ENCODE measurements around the gene RHBDD1.

Gene RHBDD1

GRCh38 chr2:226847090-226847489 lies 11.2 kb downstream of the RHBDD1 start:
- DNase-seq (ENCODE audit: low read depth, low spot score): no peak
- CTCF ChIA-PET: no interaction called here
- TF ChIP-seq, protein P1, sequence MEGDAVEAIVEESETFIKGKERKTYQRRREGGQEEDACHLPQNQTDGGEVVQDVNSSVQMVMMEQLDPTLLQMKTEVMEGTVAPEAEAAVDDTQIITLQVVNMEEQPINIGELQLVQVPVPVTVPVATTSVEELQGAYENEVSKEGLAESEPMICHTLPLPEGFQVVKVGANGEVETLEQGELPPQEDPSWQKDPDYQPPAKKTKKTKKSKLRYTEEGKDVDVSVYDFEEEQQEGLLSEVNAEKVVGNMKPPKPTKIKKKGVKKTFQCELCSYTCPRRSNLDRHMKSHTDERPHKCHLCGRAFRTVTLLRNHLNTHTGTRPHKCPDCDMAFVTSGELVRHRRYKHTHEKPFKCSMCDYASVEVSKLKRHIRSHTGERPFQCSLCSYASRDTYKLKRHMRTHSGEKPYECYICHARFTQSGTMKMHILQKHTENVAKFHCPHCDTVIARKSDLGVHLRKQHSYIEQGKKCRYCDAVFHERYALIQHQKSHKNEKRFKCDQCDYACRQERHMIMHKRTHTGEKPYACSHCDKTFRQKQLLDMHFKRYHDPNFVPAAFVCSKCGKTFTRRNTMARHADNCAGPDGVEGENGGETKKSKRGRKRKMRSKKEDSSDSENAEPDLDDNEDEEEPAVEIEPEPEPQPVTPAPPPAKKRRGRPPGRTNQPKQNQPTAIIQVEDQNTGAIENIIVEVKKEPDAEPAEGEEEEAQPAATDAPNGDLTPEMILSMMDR (IDR thresholded peaks at IDR 0.05; ENCODE audit: insufficient read depth, low read length, missing control alignments): no peak
- H3K4me3 ChIP-seq (ENCODE audit: low read depth, low read length): no peak overlapping the region
- POLR2A ChIA-PET: no interaction called here

DNA sequence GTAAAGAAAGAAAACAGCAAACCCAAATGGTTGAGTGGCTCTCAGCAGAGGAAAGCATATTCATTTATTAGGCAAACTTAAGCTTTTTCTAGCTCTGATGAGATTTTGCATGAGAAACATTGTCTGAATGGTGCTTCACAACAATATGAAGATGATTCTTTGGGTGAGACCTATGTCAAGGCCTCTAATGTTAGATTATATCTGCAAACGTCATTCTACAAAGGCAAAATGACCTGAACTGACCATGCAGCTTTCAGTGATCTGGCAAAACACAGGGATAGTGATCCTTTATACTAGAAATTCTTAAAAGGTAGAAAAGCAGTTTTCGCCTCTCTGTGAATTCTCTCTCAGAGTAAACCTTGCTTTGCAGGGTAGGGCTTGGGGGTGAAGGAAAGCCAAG lies 11.7 kb downstream of the RHBDD1 start:
- ChIA-PET CTCF (interaction anchor here (1.1 kb wide), 1 partner anchor 138 kb away, joined by 3 read pairs; no protein-coding TSS in a partner anchor), POLR2A (no interaction called here)
- TF ChIP-seq, protein P1 (IDR thresholded peaks at IDR 0.05; ENCODE audit: insufficient read depth, low read length, missing control alignments): no peak
- no peak for DNase-seq (ENCODE audit: low read depth, low spot score)
- no peak overlapping the region for H3K4me3 ChIP-seq (ENCODE audit: low read depth, low read length)

- ChIA-PET POLR2A (no interaction called here), CTCF (no interaction called here)
- TF ChIP-seq, protein P1 (IDR thresholded peaks at IDR 0.05; ENCODE audit: insufficient read depth, low read length, missing control alignments): no peak
- no peak overlapping the region for H3K4me3 ChIP-seq (ENCODE audit: low read depth, low read length)
- no peak for DNase-seq (ENCODE audit: low read depth, low spot score)
Observed at GRCh38 chr2:226849349-226849748, 13.5 kb downstream of the RHBDD1 start.

DNA sequence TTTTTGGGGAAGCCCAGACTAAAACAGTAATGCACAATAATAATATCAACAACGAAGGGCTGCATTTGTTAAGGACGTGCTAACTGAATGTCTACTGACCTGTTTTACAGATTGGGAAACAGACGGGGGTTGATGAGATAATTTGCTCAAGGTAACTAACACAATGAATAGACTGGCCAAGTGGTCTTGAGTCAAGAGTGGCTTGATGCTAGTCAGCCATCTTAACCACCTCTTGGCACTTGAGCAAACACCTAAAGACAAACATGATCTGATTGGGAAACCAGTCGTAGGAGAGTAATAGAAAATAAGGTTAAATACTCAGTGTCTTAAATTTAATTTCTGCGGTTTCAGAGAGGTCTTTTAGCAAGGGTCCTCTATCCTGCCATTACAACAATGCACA lies 14.2 kb downstream of the RHBDD1 start:
- TF ChIP-seq, protein P1 (IDR thresholded peaks at IDR 0.05; ENCODE audit: insufficient read depth, low read length, missing control alignments): no peak
- ChIA-PET POLR2A (no interaction called here), CTCF (no interaction called here)
- no peak for DNase-seq (ENCODE audit: low read depth, low spot score)
- no peak overlapping the region for H3K4me3 ChIP-seq (ENCODE audit: low read depth, low read length)

GRCh38 chr2:226855787-226856186 lies 19.9 kb downstream of the RHBDD1 start:
- H3K4me3 ChIP-seq (ENCODE audit: low read depth, low read length): no peak overlapping the region
- TF ChIP-seq, protein P1 (IDR thresholded peaks at IDR 0.05; ENCODE audit: insufficient read depth, low read length, missing control alignments): no peak
- CTCF ChIA-PET: no interaction called here
- POLR2A ChIA-PET: no interaction called here
- no peak for DNase-seq (ENCODE audit: low read depth, low spot score)

DNA sequence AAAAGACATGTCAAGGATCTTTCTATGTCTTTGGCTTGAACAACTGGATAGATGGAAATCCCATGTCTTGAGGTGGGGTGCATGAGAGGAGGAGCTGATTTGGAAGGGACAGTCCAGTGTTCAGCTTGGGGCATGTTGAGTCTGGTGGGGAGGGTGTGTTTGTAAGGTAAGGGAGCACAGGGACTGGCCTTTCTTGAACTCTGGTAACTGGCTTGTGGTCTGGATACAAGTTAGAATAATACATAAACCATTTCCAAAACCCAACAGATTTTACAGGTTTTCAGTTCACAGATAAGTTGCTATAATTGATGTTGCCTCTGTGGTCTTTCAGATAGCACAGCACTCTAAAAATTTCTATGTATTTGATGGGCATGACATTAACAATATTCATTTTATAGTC lies 24.2 kb downstream of the RHBDD1 start:
- ChIA-PET POLR2A (no interaction called here), CTCF (no interaction called here)
- DNase-seq (ENCODE audit: low read depth, low spot score): no peak
- TF ChIP-seq, protein P1 (IDR thresholded peaks at IDR 0.05; ENCODE audit: insufficient read depth, low read length, missing control alignments): no peak
- no peak overlapping the region for H3K4me3 ChIP-seq (ENCODE audit: low read depth, low read length)
